Adrenal gland (tissue), 12 donors: ENCODE results near the gene PRKG1. TPM values are rescaled to one million over a fixed set of nuclear protein-coding genes. Genes with fewer than 3 reads are reported as not detected.

Experiments used
- DNase-seq, 7 donors: peaks; one replicate each; pipeline ENCODE4 v3.0.0-alpha.2; 2019 to 2020
- H3K27ac ChIP-seq, 5 donors: fragments of 200-600 bp; sonication (generic) in 4 of 5; 1 replicate in 3 of 5; 2 replicates in 2 of 5; pipeline versions ENCODE4 v1.5.1 to v1.8.0; 2016 to 2020; ENCODE audit warnings: mild to moderate bottlenecking in 1 of 5
- H3K27me3 ChIP-seq: fragments of 200-600 bp; 2 replicates; pipeline ENCODE4 v1.8.0; 2021
- H3K36me3 ChIP-seq, 2 donors: fragments of 200-600 bp; replicated peaks in 1 of 2; 1 replicate in 1 of 2; 2 replicates in 1 of 2; pipeline versions ENCODE4 v1.5.1 to v1.8.0; 2018 to 2022
- H3K4me1 ChIP-seq, 2 donors: fragments of 200-600 bp; replicated peaks in 1 of 2; 1 replicate in 1 of 2; 2 replicates in 1 of 2; pipeline versions ENCODE4 v1.5.1 to v1.8.0; 2018 to 2021
- H3K4me3 ChIP-seq, 4 donors: fragments of 200-600 bp; sonication (generic) in 3 of 4; one replicate each; pipeline ENCODE4 v1.5.1; 2016 to 2018
- H3K9me3 ChIP-seq, 3 donors: fragments of 200-600 bp; sonication (generic) in 1 of 3; replicated peaks in 1 of 3; 1 replicate in 2 of 3; 2 replicates in 1 of 3; pipeline versions ENCODE4 v1.5.1 to v1.8.0; 2016 to 2021
- POLR2A ChIP-seq, 2 donors: fragments of 450-650 bp; IDR thresholded peaks; one replicate each; pipeline ENCODE4 v1.6.1; 2017; ENCODE audit warnings: antibody characterized with exemption in 2 of 2, mild to moderate bottlenecking in 2 of 2, moderate library complexity in 1 of 2
- WGBS, 4 donors: extraction: QIAGEN DNeasy Blood & Tissue Kit in 2 of 4; methylation state at CpG; one replicate each; pipeline versions ENCODE4 v1.1.5 to v1.1.7; 2013 to 2017; 5-methylcytosine and 5-hydroxymethylcytosine counted together
- intact Hi-C, 2 donors: fragments of 100-400 bp; cut with DNase I; formaldehyde crosslinking; loops; one replicate each; pipeline versions ENCODE4 v1.14.1 to v1.15.0; 2022 to 2023
- polyA plus RNA-seq, 3 donors: library from polyadenylated mRNA; stranded (reverse); fragments of 200-250 nt in 2 of 3; fragments of 350-450 nt in 1 of 3; fragmentation: Illumina TruSeq in 1 of 3; extraction: RNeasy Lipid Tissue Mini Kit (QIAGEN cat#74804) in 1 of 3; gene quantifications; one replicate each; pipeline ENCODE4 v1.2.3, GENCODE V29; 2013 to 2014
- total RNA-seq, 9 donors: library from RNA; depleted of rRNA in 4 of 9; stranded (reverse); fragments of >200 nt in 4 of 9; fragments of 120-200 nt in 1 of 9; fragmentation: NEBNext Ultra II Directional in 1 of 9; extraction: Animal tissue kit (Norgen Biotek cat#: 25700) in 1 of 9; gene quantifications; one replicate each; pipeline versions ENCODE4 v1.1.0 to v1.2.4, GENCODE V29; 2013 to 2023
- TF ChIP-seq, protein P1 (sequence below), 6 experiments: fragments of 450-650 bp in 4 of 6; fragments of 200-600 bp in 2 of 6; sonication (generic) in 1 of 6; IDR thresholded peaks; 1 replicate in 5 of 6; 2 replicates in 1 of 6; pipeline versions ENCODE4 v1.5.1 to v1.8.0; 2016 to 2021; ENCODE audit warnings: antibody characterized with exemption in 6 of 6, mild to moderate bottlenecking in 2 of 6, moderate library complexity in 1 of 6
- donor health status: healthy with polysubstance abuse.
- donor health status: Bipolar disorder and iron deficiency.
- donor health status: DM: yes; HTN: yes; CAD: no.
- donor health status: DM: no; HTN: no; CAD: no.
- donor health status: DM: no; HTN: no; CAD: no.
- donor health status: DM: yes; HTN: yes; CAD: no.

Gene PRKG1
- total and polyA plus RNA-seq, 12 donors, result 6.9 to 104 (median 29.7) TPM

DNA sequence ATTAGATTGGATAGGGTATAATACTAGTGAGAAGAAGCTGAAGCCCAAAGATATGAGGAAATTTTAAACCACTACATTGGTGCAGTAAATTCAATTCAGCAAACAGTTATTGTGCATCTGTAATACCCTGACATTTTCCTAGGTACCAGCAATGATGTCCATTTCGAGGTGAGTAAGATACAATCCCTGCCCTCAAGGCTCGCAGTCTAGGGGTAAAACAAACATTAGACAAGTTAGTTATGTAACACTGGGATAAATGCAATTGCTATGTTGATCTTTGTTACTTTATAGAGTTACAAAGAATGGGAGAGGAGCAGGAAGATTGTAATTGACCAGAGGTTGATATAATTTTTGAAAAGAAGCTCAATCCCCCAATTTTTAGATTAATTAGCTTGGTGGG is 168.1 kb downstream of the PRKG1 start:
- Histone ChIP-seq H3K27ac (no peak overlapping the region), H3K9me3 (no peaks in the 10 kb centered on the region), H3K36me3 (no peaks in the 10 kb centered on the region), H3K4me1 (peaks cover 3 to 20% of the 10 kb centered on the region in 2 donors), H3K4me3 (no peak overlapping the region), H3K27me3 (no peaks in the 10 kb centered on the region)
- no peak for DNase-seq
- intact Hi-C loops, result loop anchor here in 1 of 2 donors (10.0 kb wide), 1 partner anchor 168 kb away; the partner anchor contains the start of gene PRKG1
- TF ChIP-seq POLR2A (IDR thresholded peaks at IDR 0.05), result no peak
- TF ChIP-seq, protein P1, sequence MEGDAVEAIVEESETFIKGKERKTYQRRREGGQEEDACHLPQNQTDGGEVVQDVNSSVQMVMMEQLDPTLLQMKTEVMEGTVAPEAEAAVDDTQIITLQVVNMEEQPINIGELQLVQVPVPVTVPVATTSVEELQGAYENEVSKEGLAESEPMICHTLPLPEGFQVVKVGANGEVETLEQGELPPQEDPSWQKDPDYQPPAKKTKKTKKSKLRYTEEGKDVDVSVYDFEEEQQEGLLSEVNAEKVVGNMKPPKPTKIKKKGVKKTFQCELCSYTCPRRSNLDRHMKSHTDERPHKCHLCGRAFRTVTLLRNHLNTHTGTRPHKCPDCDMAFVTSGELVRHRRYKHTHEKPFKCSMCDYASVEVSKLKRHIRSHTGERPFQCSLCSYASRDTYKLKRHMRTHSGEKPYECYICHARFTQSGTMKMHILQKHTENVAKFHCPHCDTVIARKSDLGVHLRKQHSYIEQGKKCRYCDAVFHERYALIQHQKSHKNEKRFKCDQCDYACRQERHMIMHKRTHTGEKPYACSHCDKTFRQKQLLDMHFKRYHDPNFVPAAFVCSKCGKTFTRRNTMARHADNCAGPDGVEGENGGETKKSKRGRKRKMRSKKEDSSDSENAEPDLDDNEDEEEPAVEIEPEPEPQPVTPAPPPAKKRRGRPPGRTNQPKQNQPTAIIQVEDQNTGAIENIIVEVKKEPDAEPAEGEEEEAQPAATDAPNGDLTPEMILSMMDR (IDR thresholded peaks at IDR 0.05), result no peak
- 77 to 82% (median 77%) methylated on average over 2 of the region's 2 CpGs for WGBS, 4 donors

DNA sequence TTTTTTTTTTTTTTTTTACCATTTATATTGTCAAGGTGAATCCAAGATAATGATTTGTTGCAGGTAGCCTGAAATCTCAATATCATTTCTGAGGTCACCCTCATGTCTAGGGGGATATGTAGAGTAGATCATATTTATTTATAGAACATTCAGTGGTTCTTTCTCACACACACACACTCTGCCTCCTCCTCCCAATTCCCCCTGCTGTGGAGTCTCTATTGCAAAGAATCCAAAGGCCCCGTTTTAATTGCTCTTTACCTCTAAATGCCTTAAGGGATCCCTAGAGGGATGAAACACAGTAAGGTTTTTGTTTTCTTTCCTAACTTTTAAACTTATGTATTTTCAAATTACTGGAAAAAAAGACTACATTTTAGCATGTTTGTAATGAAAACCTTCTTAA is 170.0 kb downstream of the PRKG1 start:
- WGBS, 4 donors, result 25 to 50% (median 39%) methylated on average over 1 of the region's 1 CpG
- Histone ChIP-seq H3K27ac (peak overlapping the region in 1 of 5 donors; percentile 15), H3K9me3 (no peaks in the 10 kb centered on the region), H3K4me3 (no peak overlapping the region), H3K36me3 (no peaks in the 10 kb centered on the region), H3K4me1 (peaks cover 3 to 20% of the 10 kb centered on the region in 2 donors), H3K27me3 (no peaks in the 10 kb centered on the region)
- no peak for DNase-seq
- TF ChIP-seq, protein P1 (IDR thresholded peaks at IDR 0.05), result no peak
- no peak for TF ChIP-seq POLR2A (IDR thresholded peaks at IDR 0.05)
- intact Hi-C loops, result loop anchor here in 1 of 2 donors (10.0 kb wide), 1 partner anchor 170 kb away; the partner anchor contains the start of gene PRKG1

DNA sequence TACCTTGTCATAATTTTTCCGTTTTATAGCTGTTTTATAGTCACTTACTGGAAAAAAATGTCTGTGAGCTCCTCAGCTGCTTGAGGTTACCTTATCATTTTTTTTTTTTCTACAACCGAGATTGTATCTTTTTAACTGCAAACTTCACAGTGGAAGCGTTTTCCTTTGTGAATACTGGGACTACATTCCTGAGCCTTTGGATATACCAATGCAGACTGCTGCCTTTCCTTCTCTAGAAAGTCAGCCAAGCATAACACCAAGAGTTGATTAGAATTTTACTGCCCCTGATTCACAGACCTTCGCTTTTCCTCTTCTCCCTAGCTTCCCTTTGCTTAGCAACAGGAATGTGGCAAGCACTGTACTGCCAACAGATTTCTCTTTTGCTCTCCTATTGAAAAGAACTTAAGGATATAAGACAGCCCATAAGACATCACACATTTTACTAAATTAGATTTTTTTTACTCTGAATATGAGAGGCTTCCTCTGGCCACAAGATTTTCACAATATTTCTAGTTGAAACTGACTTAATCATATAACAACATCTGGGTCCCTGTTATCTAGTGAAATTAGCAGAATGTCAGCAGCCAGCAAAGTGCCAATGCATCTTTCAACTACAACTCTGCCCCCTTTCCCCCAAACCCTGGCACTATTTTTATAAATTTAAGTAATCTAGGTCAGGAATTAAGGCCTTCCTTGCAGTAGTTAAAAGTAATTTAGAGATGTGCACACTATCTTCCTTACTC is 170.6 kb downstream of the PRKG1 start:
- Histone ChIP-seq H3K4me1 (peaks cover 3 to 20% of the 10 kb centered on the region in 2 donors), H3K27me3 (no peaks in the 10 kb centered on the region), H3K27ac (peak overlapping the region in 1 of 5 donors; percentile 15), H3K36me3 (no peaks in the 10 kb centered on the region), H3K4me3 (no peak overlapping the region), H3K9me3 (no peaks in the 10 kb centered on the region)
- WGBS, 4 donors, result 10 to 27% (median 18%) methylated on average over 4 of the region's 4 CpGs
- TF ChIP-seq POLR2A (IDR thresholded peaks at IDR 0.05), result no peak
- TF ChIP-seq, protein P1 (IDR thresholded peaks at IDR 0.05), result no peak
- intact Hi-C loops, result loop anchor here in 1 of 2 donors (10.0 kb wide), 1 partner anchor 170 kb away; the partner anchor contains the start of gene PRKG1
- DNase-seq, result peak in 3 of 7 donors; percentile 16 to 36 (median 20)

DNA sequence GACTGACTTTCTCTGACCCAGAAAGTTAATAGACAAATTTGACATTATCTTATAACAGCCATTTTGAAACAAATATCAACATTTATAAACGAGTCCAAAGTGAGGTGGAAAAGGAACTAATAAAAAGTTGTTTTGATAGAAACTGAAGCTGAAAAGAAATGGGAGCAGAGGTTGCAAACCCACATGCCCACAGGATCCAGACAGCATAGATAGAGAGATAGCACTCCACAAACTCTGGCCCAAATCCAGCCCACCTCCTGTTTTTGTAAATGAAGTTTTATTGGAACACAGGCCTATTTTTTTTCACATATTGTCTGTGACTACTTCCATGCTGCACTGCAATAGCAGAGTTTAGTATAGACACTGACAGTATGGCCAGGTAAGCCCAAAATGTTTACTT is 171.9 kb downstream of the PRKG1 start:
- no peaks in the 10 kb centered on the region for H3K27me3 ChIP-seq
- H3K4me1 ChIP-seq, result peaks cover 14 to 31% of the 10 kb centered on the region in 2 donors
- DNase-seq, result peak in 6 of 7 donors; percentile 20 to 68 (median 42)
- intact Hi-C loops, result loop anchor here in 1 of 2 donors (10.0 kb wide), 1 partner anchor 171 kb away; the partner anchor contains the start of gene PRKG1
- H3K36me3 ChIP-seq, result no peaks in the 10 kb centered on the region
- no peak for TF ChIP-seq POLR2A (IDR thresholded peaks at IDR 0.05)
- TF ChIP-seq, protein P1 (IDR thresholded peaks at IDR 0.05), result no peak
- no peak overlapping the region for H3K4me3 ChIP-seq
- no peak overlapping the region for H3K27ac ChIP-seq
- H3K9me3 ChIP-seq, result no peaks in the 10 kb centered on the region
- WGBS, 4 donors, result 10 to 26% (median 20%) methylated on average over 1 of the region's 1 CpG
